ENCODE results near the gene PCSK9.

The PCSK9 gene

GRCh38 chr1:55039342-55040082, at the start of gene PCSK9:
Gene PCSK9, plus strand, starts transcription at chr1:55039548. Its CDS starts 290 bp downstream, at chr1:55039838.
- DNase-seq = peak; percentile 77

GRCh38 chr1:54989968-54990810, 49.2 kb upstream of the PCSK9 start:
- no peak for DNase-seq

GRCh38 chr1:54990916-54991315, 48.4 kb upstream of the PCSK9 start:
- DNase-seq = no peak

GRCh38 chr1:54991939-54992338, 47.4 kb upstream of the PCSK9 start:
- no peak for DNase-seq

GRCh38 chr1:54993140-54993539, 46.2 kb upstream of the PCSK9 start:
- DNase-seq = no peak

GRCh38 chr1:54994355-54994990, 44.9 kb upstream of the PCSK9 start:
- DNase-seq = no peak

GRCh38 chr1:54995013-54995760, 44.2 kb upstream of the PCSK9 start:
- DNase-seq = no peak

- no peak for DNase-seq
These were observed 43.5 kb upstream of the PCSK9 start for GRCh38 chr1:54995835-54996234.

- DNase-seq = peak; percentile 73
These were observed 42.9 kb upstream of the PCSK9 start for GRCh38 chr1:54996359-54996868.

- DNase-seq = no peak
These were observed 42.3 kb upstream of the PCSK9 start for GRCh38 chr1:54996869-54997710.

- DNase-seq = no peak
These were observed 41.7 kb upstream of the PCSK9 start for GRCh38 chr1:54997711-54997986.

GRCh38 chr1:54998100-54998499, 41.2 kb upstream of the PCSK9 start:
- DNase-seq = no peak

GRCh38 chr1:54998677-54999076, 40.7 kb upstream of the PCSK9 start, which contains the start of gene BSND:
Gene BSND, plus strand, starts transcription at chr1:54998933. Its CDS starts 254 bp downstream, at chr1:54999187.
- no peak for DNase-seq

GRCh38 chr1:55000110-55001085, 39.0 kb upstream of the PCSK9 start:
- DNase-seq = no peak

GRCh38 chr1:55001311-55001710, 38.0 kb upstream of the PCSK9 start:
- DNase-seq = no peak

GRCh38 chr1:55002686-55003085, 36.7 kb upstream of the PCSK9 start:
- DNase-seq = no peak

- DNase-seq = no peak
These were observed 33.8 kb upstream of the PCSK9 start for GRCh38 chr1:55005351-55006140.

- no peak for DNase-seq
These were observed 32.4 kb upstream of the PCSK9 start for GRCh38 chr1:55006931-55007330.

- DNase-seq = no peak
These were observed 31.7 kb upstream of the PCSK9 start for GRCh38 chr1:55007625-55008024.
